HG02938 (cell line): ENCODE measurements around the gene BSND.
A peak's percentile ranks its signal among the peaks of the same experiment; 100 is the strongest.
"Not testable (repeated sequence)": the region's sequence is repeated elsewhere in the genome, so short reads cannot be mapped to it uniquely, and the experiment has no call there.

Experiments used
- ATAC-seq: cut with Tn5 transposase; IDR thresholded peaks from one replicate; pipeline ENCODE4 v1.9.1; 2021; ENCODE audit warnings: mild to moderate bottlenecking, moderate library complexity; ENCODE audit not compliant: unreplicated experiment

BSND gene

GRCh38 chr1:54998677-54999076, at the start of gene BSND:
TSS of gene BSND (plus strand) at chr1:54998933. CDS start at chr1:54999187, 254 bp downstream.
- no peak for ATAC-seq

GRCh38 chr1:54949053-54949452, 49.7 kb upstream of the BSND start:
- ATAC-seq = no peak

DNA sequence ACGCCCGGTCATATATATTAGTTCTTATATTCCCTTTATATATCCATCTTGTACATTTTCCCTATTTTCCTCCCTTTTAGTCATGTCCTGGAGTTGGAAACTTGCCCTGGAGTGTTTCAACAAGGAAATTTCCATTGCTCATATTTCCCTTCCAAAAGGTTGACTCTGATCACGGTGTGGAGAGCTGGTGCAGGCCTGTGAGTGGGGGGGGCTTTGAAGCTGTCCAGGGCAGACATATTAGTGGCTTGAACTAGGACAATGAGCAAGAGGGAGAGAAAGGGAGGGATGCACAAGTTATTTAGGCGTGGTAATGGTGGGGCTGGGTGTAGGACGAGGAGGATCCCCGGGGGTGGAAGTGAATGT, 48.7 kb upstream of the BSND start:
- no peak for ATAC-seq

DNA sequence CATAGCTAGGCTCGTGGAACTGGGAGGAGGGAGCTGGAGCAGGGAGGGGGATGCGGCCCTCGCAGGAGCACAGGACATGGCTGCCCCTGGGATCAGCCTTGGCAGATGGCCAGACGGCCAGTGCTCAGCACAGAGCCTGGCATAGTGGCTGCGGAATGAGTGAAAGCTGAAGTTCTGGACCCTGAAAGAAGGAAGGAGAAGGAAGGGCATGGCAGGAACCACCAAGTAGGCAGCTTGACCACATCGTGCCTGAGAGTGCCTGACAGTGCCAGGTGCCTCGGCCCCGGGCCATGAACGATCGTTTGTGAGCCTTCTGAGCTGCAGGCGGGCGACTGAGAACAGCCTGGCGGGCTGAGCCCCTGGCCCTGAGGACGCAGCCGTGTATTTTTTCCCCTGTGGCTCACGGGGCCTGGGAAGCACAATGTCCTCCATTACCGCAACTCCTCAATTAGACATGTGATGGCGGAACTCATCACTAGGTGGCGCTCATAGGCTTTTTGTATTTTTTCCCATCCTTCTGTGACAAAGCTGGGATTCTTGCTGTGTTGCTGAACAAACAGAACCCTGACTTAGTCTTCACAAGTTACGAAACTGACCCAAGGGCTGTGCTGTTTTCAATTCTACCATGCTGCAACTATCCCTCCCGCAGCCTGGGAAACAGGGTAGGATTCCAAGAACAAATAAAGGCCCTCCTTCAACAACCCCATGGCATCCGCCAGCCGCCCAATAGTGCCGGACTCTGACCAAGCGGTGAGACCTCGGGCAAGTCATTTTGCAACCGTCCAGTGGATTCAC, 48.2 kb upstream of the BSND start:
- no peak for ATAC-seq

DNA sequence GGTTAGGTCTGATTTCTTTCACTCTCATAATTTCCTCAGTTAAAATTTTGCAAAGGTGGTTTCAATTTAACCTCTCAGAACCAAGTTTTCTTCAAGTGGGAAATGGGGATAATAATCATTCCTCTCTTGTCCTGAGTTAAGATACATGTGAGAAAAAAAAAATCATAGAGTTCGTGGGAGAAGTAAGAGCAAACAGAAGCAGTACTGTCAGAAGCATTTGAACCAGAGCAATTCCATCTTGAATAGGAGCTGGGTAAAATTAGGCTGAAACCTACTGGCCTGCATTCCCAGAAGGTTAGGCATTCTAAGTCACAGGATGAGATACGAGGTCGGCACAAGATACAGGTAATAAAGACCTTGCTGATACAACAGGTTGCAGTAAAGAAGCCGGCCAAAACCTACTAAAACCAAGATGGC, 46.9 kb upstream of the BSND start:
- no peak for ATAC-seq

- no peak for ATAC-seq
These were observed 45.6 kb upstream of the BSND start for GRCh38 chr1:54952950-54953718.

DNA sequence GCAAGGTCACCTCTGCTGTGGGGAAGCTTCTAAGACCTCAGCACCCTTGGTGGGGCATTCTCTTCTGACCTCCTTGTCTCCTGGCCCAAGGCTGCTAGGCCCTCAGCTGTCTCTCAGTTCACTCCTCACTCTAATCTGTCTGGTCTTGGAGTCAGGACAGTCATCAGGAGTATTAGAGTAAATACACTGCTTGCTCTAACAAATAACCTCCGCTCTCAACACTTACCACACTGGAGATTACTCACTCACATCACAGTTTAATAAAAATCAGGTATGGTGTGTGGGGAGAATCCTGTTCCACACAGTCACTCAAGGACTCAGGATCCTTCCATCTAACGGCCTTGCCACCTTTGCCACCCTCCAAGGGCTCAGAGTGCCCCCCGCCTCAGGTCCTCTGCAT, 44.9 kb upstream of the BSND start:
- ATAC-seq = no peak

DNA sequence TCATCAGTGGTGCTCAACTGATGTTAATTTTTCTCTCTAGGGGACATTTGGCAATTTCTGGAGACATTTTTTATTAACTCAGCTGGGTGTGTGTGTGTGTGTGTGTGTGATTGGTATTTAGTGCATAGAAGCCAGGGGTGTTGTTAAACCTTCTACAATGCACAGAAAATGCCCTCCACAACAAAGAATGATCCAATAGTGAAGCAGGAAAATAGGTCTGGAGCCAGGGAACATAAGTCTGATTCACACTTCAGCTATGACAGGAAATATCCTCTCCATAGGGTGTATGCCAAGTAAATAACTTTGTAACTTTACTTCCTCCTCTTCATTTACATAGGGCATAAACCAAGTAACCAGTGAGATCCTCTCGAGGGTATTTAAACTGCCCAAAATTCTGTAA, 43.4 kb upstream of the BSND start:
- no peak for ATAC-seq

GRCh38 chr1:54956726-54957125, 42.0 kb upstream of the BSND start:
- ATAC-seq = no peak

DNA sequence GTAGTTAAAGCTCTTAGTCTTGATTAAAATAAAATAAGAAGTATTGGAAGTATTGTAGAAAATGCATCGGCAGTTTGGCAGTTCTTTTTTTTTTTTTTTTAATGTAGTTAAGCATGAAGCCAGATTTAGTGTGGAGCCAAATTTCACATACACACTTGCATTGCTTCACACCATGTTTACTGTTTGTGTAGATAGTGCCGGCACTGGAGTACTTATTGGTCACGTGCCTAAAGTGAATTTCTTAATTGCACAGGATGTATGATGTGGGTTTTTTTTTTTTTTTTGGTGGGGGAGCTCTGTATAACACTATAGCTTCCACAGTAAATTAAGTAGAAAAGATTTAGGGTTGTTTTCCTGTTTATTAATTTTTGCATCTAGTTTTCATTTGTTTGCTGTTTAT, 39.5 kb upstream of the BSND start:
- no peak for ATAC-seq

DNA sequence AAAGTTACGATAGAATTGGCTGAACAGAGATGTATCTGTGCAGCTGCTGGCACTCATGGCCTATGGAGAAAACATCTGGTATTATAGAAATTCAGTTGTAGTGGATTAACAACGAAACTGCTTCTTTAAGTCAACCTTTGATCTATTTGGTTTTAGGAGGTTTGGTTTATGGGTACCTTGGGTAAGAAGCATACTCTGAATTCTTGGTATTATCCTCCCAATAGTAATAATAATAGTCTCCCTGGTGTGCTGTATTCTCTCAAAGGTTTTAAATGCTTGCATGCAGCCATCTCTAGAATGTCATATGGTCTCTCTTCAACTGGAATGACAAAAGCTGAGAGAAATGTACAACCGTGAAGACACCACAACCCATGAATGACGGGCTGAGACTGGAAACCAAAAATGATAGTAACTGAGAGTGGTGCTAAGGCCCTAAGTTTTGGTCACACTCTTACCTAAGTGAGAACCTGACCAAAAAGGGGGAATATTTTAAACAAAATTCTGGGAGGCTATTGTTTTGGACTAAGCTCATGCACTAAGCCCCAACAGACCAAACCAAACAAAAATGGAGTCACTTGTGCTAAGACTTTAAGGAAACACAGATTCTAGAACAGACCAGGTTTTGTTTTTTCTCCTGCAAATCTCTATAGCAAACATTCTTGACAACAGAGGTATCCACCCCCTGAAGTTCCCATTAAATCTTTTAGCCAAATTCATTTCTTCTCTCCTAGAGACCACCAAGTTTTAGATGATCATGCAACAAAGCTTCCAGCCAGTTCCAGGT, 35.9 kb upstream of the BSND start:
- no peak for ATAC-seq

DNA sequence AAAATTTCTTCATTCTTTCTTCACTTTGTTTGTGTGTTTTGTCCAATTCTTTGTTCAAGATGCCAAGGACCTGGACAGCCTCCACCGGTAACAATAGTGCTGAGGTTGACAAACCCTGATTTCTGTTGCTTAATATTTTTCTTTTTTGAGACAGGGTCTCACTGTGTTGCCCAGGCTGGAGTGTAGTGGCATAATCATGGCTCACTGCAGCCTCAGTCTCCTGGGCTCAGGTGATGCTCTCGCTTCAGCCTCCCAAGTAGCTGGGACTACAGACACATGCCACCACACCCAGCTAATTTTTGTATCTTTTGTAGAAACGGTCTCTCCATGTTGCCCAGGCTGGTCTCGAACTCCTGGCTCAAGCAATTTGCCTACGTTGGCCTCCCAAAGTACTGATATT, 34.9 kb upstream of the BSND start:
- ATAC-seq = not testable (repeated sequence)

DNA sequence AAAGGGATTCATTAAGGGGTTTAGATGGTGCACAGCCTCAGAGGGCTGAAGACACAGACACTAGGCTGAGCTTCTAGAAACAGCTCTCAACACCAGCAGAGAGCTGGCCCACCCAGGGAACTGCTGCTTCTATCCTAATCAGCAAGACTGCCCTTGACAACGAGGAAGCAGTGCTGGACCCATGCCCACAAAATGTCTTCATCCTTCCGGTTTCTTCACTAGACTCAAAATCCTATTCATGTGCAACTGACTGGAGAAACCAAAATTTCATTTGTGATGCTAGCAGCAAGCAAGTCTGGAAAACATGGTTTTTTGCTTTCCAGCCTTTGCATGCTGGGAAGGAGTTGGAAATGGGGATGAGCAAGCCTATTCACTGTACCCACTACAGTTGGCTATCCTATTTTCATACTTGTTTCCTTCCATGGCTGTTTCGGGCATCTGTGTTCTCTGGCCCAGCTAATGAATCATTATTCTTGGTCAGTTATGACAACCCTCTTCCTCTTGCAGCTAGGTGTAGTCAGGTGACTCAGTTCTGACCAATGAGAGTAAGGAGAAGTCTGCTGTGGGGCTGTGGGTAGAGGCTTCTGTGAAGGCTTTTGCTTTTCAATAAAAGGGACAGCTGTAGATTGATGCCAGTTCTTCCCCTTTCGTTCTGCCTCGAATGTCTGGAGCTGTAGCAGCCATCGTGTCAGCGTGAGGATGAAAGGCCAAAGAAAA, 33.0 kb upstream of the BSND start:
- ATAC-seq = peak; percentile 96

DNA sequence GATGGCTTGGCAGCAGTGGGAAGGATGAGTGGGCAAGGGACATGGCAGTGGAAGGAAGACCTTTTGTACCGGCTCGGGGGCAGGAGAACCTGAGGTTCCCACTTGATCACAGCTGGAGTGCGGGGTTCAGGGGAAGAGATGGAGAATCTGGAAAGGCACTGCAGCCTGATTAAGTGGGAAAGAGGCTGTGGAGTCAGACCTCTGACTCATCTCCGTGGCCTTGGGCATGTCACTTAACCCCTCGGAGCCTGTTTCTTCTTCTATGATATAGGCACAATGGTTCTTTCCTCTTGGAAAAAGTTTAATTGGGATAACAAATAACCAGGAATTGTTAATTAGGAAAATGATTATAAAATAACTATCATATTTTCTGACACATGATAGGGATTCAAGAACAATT, 31.4 kb upstream of the BSND start:
- ATAC-seq = no peak

DNA sequence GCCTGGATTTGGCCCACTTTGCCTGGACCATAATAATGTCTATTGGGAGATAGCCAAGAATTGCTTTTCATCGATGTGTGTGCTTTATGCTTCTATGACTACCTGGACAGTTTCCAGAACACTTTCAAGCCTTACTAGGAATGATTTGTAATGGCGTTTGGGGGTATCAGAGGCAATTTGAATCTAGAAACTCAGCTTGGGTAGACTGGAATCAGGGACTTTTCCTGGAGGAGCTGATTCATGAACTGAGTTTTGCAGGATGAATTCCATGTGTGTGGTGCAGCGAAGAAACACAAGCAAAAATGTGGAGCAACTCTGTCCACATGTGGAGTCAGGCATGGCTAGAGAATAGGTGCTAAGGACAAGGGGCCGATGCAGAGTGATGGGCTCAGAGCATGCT, 30.2 kb upstream of the BSND start:
- ATAC-seq = no peak

- ATAC-seq = no peak
These were observed 28.9 kb upstream of the BSND start for GRCh38 chr1:54969879-54970278.

GRCh38 chr1:54970901-54971300, 27.8 kb upstream of the BSND start:
- ATAC-seq = no peak

- ATAC-seq = peak; percentile 91
These were observed 27.4 kb upstream of the BSND start for GRCh38 chr1:54971317-54971791.

GRCh38 chr1:54972436-54972835, 26.3 kb upstream of the BSND start:
- ATAC-seq = no peak

DNA sequence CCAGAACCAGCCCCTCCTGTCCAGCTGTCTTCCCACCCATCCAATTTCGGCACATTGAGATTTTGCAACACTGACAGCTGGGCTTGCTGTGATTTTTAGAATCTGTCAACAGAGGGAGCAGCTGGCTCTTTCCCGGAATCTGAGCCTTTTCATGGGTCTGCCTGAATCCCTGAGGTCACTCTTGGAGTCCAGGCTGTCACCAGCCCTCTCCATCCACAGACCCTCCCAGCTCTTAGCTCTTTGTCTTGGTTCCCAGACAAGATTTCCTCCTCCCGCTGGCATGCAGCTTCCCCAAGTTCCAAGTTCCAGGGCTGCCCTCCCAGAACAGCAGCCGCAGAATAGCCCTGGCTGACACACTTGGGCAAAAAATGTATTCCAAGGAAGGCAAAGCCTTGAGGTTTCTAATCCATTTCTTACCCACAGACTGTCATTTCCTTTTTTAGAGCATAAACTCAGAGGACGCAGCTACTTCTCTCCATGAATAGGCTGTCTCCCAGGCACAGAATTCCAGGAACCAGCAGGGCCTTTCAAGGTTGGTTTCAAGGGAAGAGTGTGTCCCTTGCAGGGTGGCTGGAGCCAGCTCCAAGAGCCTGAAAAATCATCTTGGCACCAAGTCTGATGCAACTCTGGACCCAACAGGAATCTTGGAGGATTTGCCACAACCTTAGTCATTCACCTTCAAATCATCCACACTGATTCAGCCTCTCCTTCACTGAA, 25.4 kb upstream of the BSND start:
- no peak for ATAC-seq
